Urinary bladder (tissue), 4 donors: ENCODE results near the gene SND1. TPM values are rescaled to one million over a fixed set of nuclear protein-coding genes. Genes with fewer than 3 reads are reported as not detected.

ENCODE experiments used
- DNase-seq: peaks from one replicate; pipeline ENCODE4 v3.0.0-alpha.2; 2015; ENCODE audit errors: extremely low spot score
- H3K27ac ChIP-seq: one replicate; pipeline ENCODE4 v1.5.1; 2013; ENCODE audit warnings: low read depth, mild to moderate bottlenecking, moderate library complexity
- H3K36me3 ChIP-seq: one replicate; pipeline ENCODE4 v1.6.1; 2013; ENCODE audit warnings: mild to moderate bottlenecking, moderate library complexity; ENCODE audit not compliant: insufficient read depth
- H3K4me1 ChIP-seq: one replicate; pipeline ENCODE4 v1.6.1; 2013; ENCODE audit warnings: mild to moderate bottlenecking, moderate library complexity; ENCODE audit not compliant: insufficient read depth
- H3K4me3 ChIP-seq: one replicate; pipeline ENCODE4 v1.5.1; 2013; ENCODE audit warnings: low read depth, low read length
- WGBS: extraction: QIAGEN DNeasy Blood & Tissue Kit; methylation state at CpG from one replicate; pipeline ENCODE4 v1.1.7; 2013; 5-methylcytosine and 5-hydroxymethylcytosine counted together
- polyA plus RNA-seq: library from polyadenylated mRNA; stranded (reverse); fragments of 200-250 nt; gene quantifications from one replicate; pipeline ENCODE4 v1.2.3, GENCODE V29; 2013
- total RNA-seq: library from RNA; depleted of rRNA; stranded (reverse); fragments of >200 nt; gene quantifications from one replicate; pipeline ENCODE4 v1.2.3, GENCODE V29; 2014
- donor health status: healthy with polysubstance abuse.
- donor health status: healthy.

SND1 gene
- total and polyA plus RNA-seq, 2 donors: 89.8 to 102 TPM

- Histone ChIP-seq H3K27ac (no peak overlapping the region), H3K36me3 (no peaks in the 10 kb centered on the region), H3K4me1 (no peaks in the 10 kb centered on the region), H3K4me3 (no peak overlapping the region)
- DNase-seq: no peak
These were observed 327.7 kb downstream of the SND1 start for GRCh38 chr7:127979728-127980126.

- no peaks in the 10 kb centered on the region for H3K4me1 ChIP-seq
- no peak for DNase-seq
- WGBS: 93% methylated on average over 1 of the region's 1 CpG
- no peak overlapping the region for H3K27ac ChIP-seq
- H3K4me3 ChIP-seq: no peak overlapping the region
- no peaks in the 10 kb centered on the region for H3K36me3 ChIP-seq
These were observed 328.9 kb downstream of the SND1 start for GRCh38 chr7:127980901-127981300.

- no peaks in the 10 kb centered on the region for H3K36me3 ChIP-seq
- H3K27ac ChIP-seq: no peak overlapping the region
- H3K4me1 ChIP-seq: no peaks in the 10 kb centered on the region
- 94% methylated on average over 4 of the region's 4 CpGs for WGBS
- no peak overlapping the region for H3K4me3 ChIP-seq
- no peak for DNase-seq
These were observed 330.0 kb downstream of the SND1 start for GRCh38 chr7:127981965-127982364.

GRCh38 chr7:127983804-127984332 lies 331.9 kb downstream of the SND1 start:
- Histone ChIP-seq H3K36me3 (no peaks in the 10 kb centered on the region), H3K4me1 (no peaks in the 10 kb centered on the region), H3K27ac (no peak overlapping the region), H3K4me3 (no peak overlapping the region)
- 84% methylated on average over 5 of the region's 5 CpGs for WGBS
- DNase-seq: no peak

GRCh38 chr7:127986581-127987521 lies 334.9 kb downstream of the SND1 start:
- Histone ChIP-seq H3K4me1 (no peaks in the 10 kb centered on the region), H3K36me3 (no peaks in the 10 kb centered on the region), H3K4me3 (no peak overlapping the region), H3K27ac (no peak overlapping the region)
- WGBS: 43% methylated on average over 4 of the region's 4 CpGs
- DNase-seq: no peak

GRCh38 chr7:127988751-127989150 lies 336.8 kb downstream of the SND1 start:
- H3K27ac ChIP-seq: no peak overlapping the region
- no peaks in the 10 kb centered on the region for H3K4me1 ChIP-seq
- DNase-seq: no peak
- no peak overlapping the region for H3K4me3 ChIP-seq
- WGBS: 31% methylated on average over 1 of the region's 1 CpG
- no peaks in the 10 kb centered on the region for H3K36me3 ChIP-seq

GRCh38 chr7:127993317-127993716 lies 341.3 kb downstream of the SND1 start:
- WGBS: 95% methylated on average over 6 of the region's 6 CpGs
- Histone ChIP-seq H3K36me3 (no peaks in the 10 kb centered on the region), H3K4me1 (no peaks in the 10 kb centered on the region), H3K27ac (no peak overlapping the region), H3K4me3 (no peak overlapping the region)
- DNase-seq: no peak

- WGBS: 93% methylated on average over 5 of the region's 5 CpGs
- H3K4me1 ChIP-seq: no peaks in the 10 kb centered on the region
- no peaks in the 10 kb centered on the region for H3K36me3 ChIP-seq
- H3K27ac ChIP-seq: no peak overlapping the region
- DNase-seq: no peak
- no peak overlapping the region for H3K4me3 ChIP-seq
These were observed 342.0 kb downstream of the SND1 start for GRCh38 chr7:127993987-127994386.

- 23% methylated on average over 3 of the region's 3 CpGs for WGBS
- no peaks in the 10 kb centered on the region for H3K36me3 ChIP-seq
- peak; percentile 18 for DNase-seq
- H3K27ac ChIP-seq: no peak overlapping the region
- no peaks in the 10 kb centered on the region for H3K4me1 ChIP-seq
- H3K4me3 ChIP-seq: no peak overlapping the region
These were observed 343.3 kb downstream of the SND1 start for GRCh38 chr7:127995156-127995880.

- no peak overlapping the region for H3K27ac ChIP-seq
- H3K4me3 ChIP-seq: no peak overlapping the region
- H3K4me1 ChIP-seq: no peaks in the 10 kb centered on the region
- WGBS: 38% methylated on average over 3 of the region's 3 CpGs
- no peak for DNase-seq
- no peaks in the 10 kb centered on the region for H3K36me3 ChIP-seq
These were observed 343.9 kb downstream of the SND1 start for GRCh38 chr7:127995881-127996215.

GRCh38 chr7:127996253-127997071 lies 344.5 kb downstream of the SND1 start:
- Histone ChIP-seq H3K4me1 (no peaks in the 10 kb centered on the region), H3K36me3 (no peaks in the 10 kb centered on the region), H3K27ac (no peak overlapping the region), H3K4me3 (no peak overlapping the region)
- WGBS: 80% methylated on average over 11 of the region's 11 CpGs
- DNase-seq: no peak

- H3K4me1 ChIP-seq: no peaks in the 10 kb centered on the region
- no peaks in the 10 kb centered on the region for H3K36me3 ChIP-seq
- 72% methylated on average over 4 of the region's 4 CpGs for whole genome bisulfite sequencing
- H3K4me3 ChIP-seq: no peak overlapping the region
- no peak overlapping the region for H3K27ac ChIP-seq
- no peak for DNase-seq
These were observed 345.4 kb downstream of the SND1 start for GRCh38 chr7:127997226-127997922.

GRCh38 chr7:127998671-127999070 lies 346.7 kb downstream of the SND1 start:
- DNase-seq: no peak
- WGBS: 89% methylated on average over 2 of the region's 2 CpGs

More at GRCh38 chr7:127998671-127999070, 346.7 kb downstream of the SND1 start:
- Histone ChIP-seq H3K4me3 (no peak overlapping the region), H3K4me1 (no peaks in the 10 kb centered on the region), H3K27ac (no peak overlapping the region), H3K36me3 (no peaks in the 10 kb centered on the region)
